Fibroblast of skin of right quadriceps (primary cell): Measurements from ENCODE around the gene SLC39A8.

Source experiments
- DNase-seq: peaks from one replicate; pipeline ENCODE4 v3.0.0-alpha.2; 2013

The SLC39A8 gene

GRCh38 chr4:102338405-102338804 lies 6.9 kb downstream of the SLC39A8 start:
- DNase-seq = no peak

- no peak for DNase-seq
Measured at GRCh38 chr4:102335616-102336015, 9.7 kb downstream of the SLC39A8 start.

DNA sequence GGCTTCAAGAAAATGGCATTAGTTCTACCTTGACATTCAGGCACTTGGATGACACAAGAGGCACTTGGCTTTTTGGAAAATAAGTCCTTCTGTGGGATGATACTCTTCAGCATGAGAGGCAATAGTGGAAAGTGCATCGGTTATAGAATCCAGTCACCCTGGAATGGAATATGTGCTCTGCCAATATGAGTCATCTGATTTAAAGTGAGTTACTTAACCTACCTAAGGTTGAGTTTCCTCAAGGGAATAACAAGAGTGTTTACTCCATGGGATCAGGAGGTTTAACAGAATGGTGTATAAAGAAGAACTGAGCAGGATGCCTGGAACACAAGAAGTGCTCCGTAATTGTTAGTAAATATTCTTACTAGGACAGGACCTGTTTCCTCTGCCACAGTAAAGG lies 10.7 kb downstream of the SLC39A8 start:
- no peak for DNase-seq

DNA sequence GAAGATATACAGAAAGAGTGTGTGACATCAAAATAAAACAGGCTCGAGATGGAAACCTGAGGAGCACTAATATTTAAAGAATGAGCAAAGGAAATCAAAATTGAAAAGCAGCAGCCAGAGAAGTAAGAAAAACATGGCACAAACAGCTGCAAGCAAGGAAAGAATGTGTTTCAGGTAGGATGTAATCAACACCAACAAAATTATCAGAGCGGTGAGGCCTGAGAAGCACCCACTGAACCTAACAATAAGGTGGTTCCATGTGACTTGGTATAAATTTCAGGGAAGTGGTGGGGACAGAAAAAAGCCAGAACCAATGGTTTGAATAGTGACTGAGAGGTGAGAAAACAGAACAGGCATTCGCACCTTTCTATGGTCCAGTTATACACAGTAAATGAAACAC lies 11.5 kb downstream of the SLC39A8 start:
- DNase-seq = no peak

- DNase-seq = no peak
Measured at GRCh38 chr4:102328045-102328444, 17.2 kb downstream of the SLC39A8 start.

DNA sequence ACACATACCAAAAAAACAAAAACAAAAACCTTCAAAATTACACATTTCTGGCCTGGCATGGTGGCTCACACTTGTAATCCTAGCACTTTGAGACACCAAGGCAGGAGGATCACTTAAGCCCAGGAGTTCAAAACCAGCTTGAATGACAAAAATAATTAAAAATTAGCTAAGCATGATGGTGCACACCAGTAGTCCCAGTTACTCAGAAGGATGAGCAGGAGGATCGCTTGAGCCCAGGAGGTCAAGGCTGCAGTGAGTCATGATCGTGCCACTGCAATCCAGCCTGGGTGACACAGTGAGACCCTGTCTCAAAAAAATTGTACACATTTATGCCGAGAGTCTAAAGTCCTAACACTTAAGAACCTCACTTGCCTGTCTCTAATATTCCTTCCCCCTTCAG lies 18.3 kb downstream of the SLC39A8 start:
- no peak for DNase-seq

DNA sequence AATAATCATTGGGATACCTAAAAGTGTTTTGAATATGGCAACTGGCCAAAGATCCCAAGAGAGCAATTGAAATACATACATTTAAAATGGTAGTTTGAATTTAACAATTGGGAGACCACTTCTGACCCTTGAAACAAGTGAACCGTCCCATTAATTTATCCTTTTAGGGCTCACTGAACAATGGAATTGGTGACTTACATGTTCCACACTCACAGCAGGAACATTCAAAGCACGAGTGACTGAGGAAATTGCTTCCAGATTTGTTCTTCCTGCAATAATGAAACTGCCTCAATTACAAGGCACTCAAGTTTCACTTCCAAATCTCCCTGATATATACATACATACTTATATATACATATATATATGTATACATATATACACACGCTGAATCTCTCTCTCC lies 20.6 kb downstream of the SLC39A8 start:
- DNase-seq = no peak

DNA sequence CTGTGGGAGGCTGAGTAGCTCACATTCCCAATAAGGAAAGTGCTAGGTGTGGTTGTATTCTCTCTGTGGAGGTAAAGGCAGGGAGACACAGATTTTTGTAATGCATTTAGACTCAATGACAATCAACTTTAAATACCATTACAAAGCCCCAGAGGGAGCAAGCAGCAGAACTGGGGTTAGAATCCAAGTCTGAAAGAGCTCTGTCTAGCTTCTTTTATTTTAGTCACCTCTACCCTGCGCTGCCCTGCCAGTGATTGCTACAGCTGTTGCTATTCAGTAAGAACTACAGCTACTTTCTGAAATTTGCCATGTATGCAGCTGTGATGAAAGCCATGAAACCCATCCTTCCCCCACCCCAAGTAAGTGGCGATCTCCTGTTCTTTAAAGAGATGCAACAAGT lies 22.5 kb downstream of the SLC39A8 start:
- no peak for DNase-seq

GRCh38 chr4:102321260-102321995 lies 23.9 kb downstream of the SLC39A8 start:
- DNase-seq = no peak

DNA sequence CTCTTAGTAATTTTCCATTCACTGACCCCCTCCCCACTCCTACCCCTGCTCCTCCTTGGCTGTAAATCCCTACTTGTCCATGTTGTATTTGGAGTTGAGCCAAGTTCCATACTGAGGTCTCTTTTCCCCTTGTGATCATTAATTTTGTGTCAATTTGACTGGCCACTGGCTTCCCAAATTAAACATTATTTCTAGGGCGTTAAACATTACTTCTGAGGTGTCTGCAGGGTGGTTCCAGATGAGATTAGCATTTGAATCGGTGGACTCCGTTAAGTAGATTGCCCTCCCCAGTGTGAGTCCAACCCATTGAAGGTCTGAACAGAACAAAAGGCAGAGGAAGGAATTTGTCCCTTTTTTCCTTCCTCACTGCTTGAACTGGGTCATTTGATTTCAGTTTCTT lies 25.7 kb downstream of the SLC39A8 start:
- no peak for DNase-seq

DNA sequence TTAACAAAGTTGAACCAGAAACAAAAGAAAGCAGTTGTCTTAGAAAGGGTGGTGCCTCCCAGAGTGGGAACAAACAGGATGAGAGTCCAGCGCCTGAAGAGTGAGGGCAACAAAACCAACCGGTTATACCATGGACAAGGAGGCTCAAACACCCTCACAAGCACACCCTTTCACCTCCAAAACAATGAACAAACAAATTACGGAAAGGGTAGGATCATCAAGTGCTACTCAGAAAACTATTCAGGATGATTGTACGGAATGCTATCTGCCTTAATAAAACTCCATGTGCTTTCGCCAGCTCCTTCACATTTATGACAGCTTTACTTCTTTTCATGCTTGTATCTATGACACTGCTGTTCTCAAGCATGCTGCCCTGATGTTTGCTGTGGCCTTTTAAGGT lies 26.8 kb downstream of the SLC39A8 start:
- no peak for DNase-seq

DNA sequence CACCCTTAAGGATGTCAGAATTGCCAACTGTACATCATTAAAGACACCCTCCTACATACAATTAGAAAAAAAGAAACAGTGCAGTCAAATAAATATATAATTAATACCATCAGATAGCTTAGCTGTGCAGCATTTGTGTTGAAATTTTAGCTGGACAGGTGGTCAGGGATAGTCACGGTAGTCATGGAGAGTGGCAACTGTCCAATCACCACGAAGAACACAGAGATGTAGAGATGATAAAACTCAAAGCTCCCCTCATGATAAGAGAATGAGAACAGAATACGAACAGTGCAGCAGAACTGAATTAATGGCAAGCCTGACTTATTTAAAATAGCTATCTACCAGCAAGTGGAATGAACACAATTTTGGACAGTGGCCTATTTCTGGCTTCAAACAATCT lies 27.2 kb downstream of the SLC39A8 start:
- no peak for DNase-seq

GRCh38 chr4:102317459-102317858 lies 27.8 kb downstream of the SLC39A8 start:
- DNase-seq = no peak

DNA sequence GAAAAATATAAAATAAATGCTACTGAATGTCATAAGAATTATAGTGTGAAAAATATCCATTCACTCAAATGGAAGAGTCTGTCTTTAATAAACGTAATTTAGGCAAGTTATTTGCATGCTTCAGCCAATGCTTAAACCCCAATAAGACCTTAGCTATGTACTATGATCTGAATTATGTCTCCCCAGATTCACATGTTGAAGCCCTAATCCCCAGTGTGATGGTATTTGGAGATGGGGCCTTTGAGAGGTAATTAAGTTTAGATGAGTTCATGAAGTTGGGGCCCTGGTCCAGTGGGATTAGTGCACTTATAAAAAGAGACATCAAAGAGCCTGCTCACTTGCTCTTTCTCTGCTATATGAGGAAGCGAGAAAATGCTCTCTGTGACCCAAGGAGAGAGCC lies 28.7 kb downstream of the SLC39A8 start:
- no peak for DNase-seq

- no peak for DNase-seq
Measured at GRCh38 chr4:102315532-102315931, 29.8 kb downstream of the SLC39A8 start.

DNA sequence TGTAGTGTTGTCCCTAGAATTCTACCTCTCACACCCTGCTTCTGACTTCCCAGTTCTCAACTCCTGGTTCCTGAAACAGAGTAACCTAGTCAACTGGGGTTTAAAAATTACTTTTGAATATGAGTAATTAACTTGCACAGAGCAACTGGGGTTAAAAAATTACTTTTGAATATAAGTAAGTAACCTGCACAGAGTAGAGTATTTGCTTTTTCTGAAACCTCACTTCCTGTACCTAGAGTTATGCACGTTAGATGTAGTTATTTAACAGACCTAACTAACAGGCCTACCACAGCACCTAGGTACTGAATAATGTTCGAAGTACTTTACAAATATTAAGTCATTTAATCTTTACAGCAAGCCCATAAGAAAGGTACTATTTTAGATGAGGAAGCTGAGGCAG lies 32.9 kb downstream of the SLC39A8 start:
- DNase-seq = no peak

- no peak for DNase-seq
Measured at GRCh38 chr4:102311912-102312311, 33.4 kb downstream of the SLC39A8 start.

DNA sequence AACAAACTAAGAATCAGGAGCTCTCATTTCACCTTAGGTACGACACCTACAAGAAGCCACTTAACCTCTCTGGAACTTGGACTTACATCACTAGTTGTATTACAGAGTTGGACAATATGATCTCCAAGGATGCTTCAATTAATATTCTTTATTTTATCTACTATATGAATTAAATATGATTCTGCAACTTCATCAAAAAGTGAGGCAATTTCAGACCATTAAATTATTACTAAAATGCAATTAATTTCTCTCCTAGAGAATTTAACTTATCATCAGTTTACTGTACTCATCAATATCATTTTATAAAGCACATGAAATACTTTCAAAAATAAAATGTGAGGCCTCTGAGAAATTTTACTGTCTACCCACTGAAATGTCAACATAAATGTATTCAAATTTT lies 33.9 kb downstream of the SLC39A8 start:
- DNase-seq = no peak

DNA sequence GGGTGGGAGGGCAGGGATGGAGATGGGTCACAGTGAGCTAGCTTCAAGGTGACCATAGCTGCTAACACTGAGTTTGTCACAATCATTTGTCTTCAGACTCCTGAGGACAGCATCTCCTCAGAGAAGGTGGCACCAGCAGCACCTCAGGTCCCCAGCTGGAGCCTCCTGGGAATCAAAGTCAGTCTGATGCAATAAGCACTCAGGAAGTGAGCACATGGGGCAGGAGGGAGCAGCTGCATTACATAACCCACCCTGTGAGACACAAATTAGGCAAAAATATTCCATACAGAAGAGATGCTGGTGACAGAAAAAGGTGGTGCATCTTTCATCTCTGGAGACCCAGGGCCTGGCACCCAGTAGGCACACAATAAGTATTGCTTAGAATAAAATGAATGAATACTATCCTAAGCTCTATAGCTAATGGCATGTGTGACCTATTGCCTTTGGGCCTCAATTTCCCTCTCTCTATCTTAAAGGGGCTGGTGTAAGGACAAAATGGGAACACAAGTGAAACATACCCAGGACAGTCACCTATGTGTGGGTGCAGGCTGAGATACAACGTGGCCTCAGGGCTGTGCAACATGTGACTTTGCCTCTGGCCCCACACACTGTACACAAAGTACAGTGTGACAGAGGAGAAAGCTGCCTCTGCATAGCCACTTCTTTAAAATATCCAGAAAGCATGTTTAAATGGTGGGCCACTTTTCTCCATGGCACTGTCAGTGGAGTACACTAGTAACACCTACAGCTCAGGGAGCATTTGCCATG lies 37.1 kb downstream of the SLC39A8 start:
- DNase-seq = no peak

DNA sequence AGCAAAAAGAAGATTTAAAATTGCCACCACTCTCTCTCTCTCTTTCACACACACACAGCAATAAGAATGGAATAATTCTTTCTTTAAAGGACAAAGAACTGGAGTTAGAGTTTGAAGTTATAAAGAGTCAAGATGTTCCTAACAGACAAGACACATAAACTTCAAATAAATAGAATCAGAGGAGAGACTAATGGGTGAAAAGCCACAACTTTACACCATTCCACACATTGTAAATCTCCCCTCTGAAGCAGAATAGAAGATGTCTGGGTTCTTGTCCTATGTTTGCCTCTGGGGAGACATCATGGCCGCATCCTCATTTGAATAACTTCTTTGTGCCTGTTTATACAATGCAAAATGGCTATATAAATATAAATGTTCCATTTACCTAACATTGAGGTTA lies 39.6 kb downstream of the SLC39A8 start:
- DNase-seq = no peak

- DNase-seq = no peak
Measured at GRCh38 chr4:102302762-102303161, 42.5 kb downstream of the SLC39A8 start.

DNA sequence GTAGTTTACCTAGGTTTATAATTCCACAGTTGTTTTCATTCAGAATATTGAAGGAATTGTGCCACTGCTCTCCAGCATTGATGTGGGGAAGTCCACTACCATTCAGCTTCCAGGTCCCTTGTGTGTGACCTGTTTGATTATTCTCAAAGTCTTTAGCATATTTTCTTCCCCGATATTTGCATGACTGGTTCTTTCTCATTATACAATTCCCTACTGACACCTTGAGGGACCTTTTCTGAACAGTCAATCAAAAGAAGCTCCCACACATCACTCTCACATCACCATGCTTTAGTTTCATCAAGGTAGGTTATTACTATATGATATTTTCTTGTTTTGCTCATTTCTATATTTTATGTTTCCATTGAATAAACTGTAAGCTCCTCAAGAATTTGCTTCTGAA lies 44.1 kb downstream of the SLC39A8 start:
- no peak for DNase-seq

- peak; percentile 41 for DNase-seq
Measured at GRCh38 chr4:102299354-102300107, 45.8 kb downstream of the SLC39A8 start.

- DNase-seq = no peak
Measured at GRCh38 chr4:102298716-102299115, 46.6 kb downstream of the SLC39A8 start.
